GM12873 (cell line): ENCODE results near the gene IL22RA1.
A peak's percentile ranks its signal among the peaks of the same experiment; 100 is the strongest.

Experiments used
- TF ChIP-seq, protein P1 (sequence below): IDR thresholded peaks from 2 replicates; pipeline ENCODE4 v1.5.1; 2012; ENCODE audit warnings: low read depth, mild to moderate bottlenecking, moderate library complexity, low read length, control low read depth; ENCODE audit not compliant: insufficient read depth; ENCODE audit errors: missing control alignments

IL22RA1 gene

GRCh38 chr1:24077278-24077978 lies 65.5 kb downstream of the IL22RA1 start:
- TF ChIP-seq, protein P1, sequence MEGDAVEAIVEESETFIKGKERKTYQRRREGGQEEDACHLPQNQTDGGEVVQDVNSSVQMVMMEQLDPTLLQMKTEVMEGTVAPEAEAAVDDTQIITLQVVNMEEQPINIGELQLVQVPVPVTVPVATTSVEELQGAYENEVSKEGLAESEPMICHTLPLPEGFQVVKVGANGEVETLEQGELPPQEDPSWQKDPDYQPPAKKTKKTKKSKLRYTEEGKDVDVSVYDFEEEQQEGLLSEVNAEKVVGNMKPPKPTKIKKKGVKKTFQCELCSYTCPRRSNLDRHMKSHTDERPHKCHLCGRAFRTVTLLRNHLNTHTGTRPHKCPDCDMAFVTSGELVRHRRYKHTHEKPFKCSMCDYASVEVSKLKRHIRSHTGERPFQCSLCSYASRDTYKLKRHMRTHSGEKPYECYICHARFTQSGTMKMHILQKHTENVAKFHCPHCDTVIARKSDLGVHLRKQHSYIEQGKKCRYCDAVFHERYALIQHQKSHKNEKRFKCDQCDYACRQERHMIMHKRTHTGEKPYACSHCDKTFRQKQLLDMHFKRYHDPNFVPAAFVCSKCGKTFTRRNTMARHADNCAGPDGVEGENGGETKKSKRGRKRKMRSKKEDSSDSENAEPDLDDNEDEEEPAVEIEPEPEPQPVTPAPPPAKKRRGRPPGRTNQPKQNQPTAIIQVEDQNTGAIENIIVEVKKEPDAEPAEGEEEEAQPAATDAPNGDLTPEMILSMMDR: no peak

- TF ChIP-seq, protein P1: no peak
These were observed 67.0 kb downstream of the IL22RA1 start for GRCh38 chr1:24075946-24076345.

DNA sequence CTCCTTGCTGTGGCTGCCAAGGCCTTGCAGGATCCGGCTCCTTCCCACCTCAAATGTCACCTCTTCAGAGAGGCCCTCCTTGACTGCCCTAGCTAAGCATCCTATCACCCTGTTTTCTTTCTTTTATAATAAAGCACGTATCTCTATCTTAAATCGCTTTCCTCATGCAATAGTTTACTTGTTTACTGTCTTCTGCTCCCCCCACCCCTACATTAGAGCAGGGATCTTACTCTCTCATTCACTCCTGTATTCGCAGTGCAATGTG lies 67.4 kb downstream of the IL22RA1 start:
- TF ChIP-seq, protein P1: no peak

GRCh38 chr1:24074817-24075589 lies 67.9 kb downstream of the IL22RA1 start:
- TF ChIP-seq, protein P1: no peak

DNA sequence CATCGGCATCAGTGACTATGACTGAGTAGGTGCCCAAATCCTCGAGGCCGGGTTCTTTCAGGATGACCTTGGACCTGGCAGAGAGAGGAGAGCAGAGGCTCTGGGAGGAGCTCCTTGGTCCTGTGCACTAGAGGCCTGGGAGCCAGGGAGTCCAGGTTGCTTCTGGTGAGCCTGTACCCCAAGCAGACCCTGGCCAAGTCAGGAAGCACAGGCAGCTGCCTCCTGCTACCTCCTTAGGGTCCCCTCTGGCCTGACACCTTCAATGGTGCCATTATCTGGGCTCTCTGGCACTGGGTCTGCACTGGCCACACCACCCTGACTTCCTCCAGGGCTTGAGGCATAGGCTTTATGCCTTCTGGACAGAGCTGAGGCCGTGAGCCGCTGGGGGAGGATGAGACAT lies 68.7 kb downstream of the IL22RA1 start:
- TF ChIP-seq, protein P1: no peak

- TF ChIP-seq, protein P1: no peak
These were observed 71.0 kb downstream of the IL22RA1 start for GRCh38 chr1:24071941-24072340.

DNA sequence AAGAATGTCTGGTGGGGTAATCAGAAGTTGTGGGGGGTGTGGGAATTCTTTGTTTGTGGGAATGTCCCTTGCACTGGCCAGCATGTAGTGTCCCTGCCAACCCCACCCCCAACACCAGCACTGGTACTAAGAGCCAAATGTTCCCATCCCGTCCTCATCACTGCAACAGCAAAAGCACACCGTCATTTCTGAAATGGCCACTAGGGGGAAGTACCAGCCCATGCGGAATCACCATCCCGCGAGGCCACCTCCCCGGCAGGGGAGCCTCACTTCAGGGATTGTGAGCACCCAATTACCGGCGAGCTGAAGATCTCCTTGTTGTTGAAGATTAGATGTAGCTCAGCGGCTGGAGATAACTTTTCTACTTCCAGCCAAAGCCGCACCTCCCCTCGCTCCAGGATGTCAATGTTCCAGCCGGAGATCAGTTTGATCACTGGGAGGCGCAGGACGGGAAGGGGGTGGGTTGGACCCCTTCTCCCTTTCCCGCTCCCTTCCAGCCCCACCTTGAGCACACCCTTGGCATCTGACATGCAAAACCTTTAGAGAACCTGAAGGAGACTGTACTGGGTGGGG lies 72.0 kb downstream of the IL22RA1 start:
- TF ChIP-seq, protein P1: peak; percentile 94
